ENCODE results near the gene CST4.
"Not testable (repeated sequence)": the region's sequence is repeated elsewhere in the genome, so short reads cannot be mapped to it uniquely, and the experiment has no call there.

The CST4 gene

DNA sequence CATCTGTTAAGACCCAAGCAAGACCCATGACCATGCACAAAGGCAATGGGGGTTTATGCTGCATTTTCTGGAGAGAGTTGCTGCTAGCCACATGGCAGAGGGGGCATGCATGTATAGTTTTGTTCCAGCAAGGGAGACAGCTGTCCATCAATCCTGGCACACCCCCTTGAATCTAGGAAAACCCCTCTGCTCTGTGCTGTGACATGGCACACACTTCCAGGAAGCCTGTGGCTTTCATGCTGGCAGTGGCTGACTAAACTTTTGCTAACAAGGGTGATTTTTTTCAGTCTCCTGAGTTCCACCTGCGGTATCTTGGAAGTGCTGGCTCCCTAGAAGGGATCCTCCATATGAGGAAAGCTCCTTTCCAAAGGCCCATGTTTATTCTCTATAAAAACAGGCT is 9.1 kb upstream of the CST4 start:
- no peak overlapping the region for H3K4me3 Mint-ChIP-seq
- intact Hi-C loops (cut with micrococcal nuclease), result no loop called here
- H3K4me1 Mint-ChIP-seq (ENCODE audit: low read depth), result peaks cover 3% of the 10 kb centered on the region
- H3K36me3 Mint-ChIP-seq (ENCODE audit: low read depth), result no peaks in the 10 kb centered on the region
- H3K27ac Mint-ChIP-seq, result no peak overlapping the region
- H3K27me3 Mint-ChIP-seq, result peaks cover 14% of the 10 kb centered on the region
- H3K9me3 Mint-ChIP-seq, result no peaks in the 10 kb centered on the region

DNA sequence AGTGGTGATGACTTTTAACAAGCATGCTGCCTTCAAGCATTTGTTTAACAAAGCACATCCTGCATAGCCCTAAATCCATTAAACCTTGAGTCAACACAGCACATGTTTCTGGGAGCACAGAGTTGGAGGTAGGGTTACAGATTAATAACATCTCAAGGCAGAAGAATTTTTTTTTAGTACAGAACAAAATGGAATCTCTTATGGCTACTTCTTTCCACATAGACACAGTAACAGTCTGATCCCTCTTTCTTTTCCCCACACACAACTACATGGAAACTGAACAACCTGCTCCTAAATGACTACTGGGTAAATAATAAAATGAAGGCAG is 6.2 kb upstream of the CST4 start:
- H3K9me3 Mint-ChIP-seq; intact Hi-C loops (cut with micrococcal nuclease); H3K27ac Mint-ChIP-seq; H3K4me1 Mint-ChIP-seq (ENCODE audit: low read depth); H3K4me3 Mint-ChIP-seq; H3K36me3 Mint-ChIP-seq (ENCODE audit: low read depth): not testable (repeated sequence)
- peaks cover 14% of the 10 kb centered on the region for H3K27me3 Mint-ChIP-seq

DNA sequence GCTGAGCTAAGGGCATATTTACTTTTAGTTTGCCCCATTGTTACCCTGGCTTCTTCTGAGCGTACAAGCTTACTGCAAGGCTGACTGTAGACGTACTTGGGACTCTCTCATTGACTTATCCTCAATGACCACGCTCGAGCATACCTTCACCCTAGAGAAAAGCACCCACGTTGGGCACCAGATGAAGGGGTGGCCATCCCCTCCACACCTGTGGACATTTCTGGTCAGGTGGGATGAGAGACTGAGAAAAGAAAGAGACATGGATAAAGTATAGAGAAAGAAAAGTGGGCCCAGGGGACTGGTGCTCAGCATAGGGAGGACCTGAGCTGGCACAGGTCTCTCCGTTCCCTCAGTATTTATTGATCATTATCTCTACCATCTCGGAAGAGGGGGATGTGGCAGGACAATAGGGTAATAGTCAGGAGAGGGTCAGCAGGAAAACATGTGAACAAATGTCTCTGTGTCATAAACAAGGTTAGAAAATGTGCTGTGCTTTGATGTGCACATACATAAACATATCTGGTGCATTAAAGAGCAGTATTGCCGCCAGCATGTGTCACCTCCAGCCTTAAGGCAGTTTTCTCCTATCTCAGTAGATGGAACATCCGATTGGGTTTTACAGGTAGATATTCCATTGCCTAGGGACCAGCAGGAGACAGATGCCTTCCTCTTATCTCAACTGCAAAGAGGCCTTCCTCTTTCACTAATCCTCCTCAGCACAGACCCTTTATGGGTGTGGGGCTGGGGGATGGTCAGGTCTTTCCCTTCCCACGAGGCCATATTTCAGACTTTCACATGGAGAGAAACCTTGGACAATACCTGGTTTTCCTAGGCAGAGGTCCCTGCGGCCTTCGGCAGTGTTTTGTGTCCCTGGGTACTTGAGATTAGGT is 5.6 kb upstream of the CST4 start:
- H3K4me3 Mint-ChIP-seq; H3K36me3 Mint-ChIP-seq (ENCODE audit: low read depth); intact Hi-C loops (cut with micrococcal nuclease); H3K4me1 Mint-ChIP-seq (ENCODE audit: low read depth); H3K9me3 Mint-ChIP-seq; H3K27ac Mint-ChIP-seq: not testable (repeated sequence)
- H3K27me3 Mint-ChIP-seq, result peaks cover 15% of the 10 kb centered on the region

DNA sequence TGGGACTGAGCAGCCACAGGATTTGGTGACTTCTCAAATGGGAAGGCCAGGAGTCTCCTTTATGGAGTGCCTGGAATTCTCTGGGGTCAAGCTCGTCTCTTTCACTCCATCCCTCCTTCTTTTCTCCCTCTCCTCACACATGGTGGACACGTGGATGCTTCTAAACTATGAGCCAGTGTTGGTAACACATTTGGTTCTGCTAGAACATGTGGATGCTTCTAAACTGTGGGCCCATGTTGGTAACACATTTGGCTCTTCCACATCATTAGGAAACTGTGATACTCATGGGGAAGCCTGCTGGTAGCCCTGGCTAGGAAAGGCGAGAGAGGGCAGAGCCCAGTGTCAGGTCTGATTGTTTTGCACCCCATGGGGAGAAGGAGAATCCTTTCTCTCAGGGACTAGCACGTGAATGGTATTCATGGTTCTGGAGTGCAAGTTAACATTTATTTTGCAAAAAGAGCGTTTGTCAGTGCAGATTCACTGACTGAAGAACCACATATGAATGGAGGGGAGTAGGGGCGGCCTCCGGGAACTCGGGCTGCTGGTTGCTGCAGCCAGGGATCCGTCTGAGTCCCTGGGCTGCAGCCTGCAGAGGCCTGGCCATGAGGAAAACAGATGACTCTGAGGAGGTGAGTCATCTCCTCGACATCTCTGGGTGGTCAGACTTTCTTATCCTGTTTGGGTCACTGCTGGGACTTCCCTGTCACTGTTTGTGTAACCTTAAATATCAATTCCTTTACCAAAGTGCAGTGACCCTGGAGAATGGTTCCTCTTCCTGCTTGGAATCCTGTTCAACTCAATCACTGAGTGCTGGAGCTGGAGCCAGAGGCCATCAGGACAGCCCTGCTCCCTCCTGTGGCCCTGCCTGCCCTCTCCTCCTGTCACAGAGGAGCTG is 4.1 kb upstream of the CST4 start:
- H3K27ac Mint-ChIP-seq; H3K4me3 Mint-ChIP-seq; intact Hi-C loops (cut with micrococcal nuclease); H3K4me1 Mint-ChIP-seq (ENCODE audit: low read depth); H3K9me3 Mint-ChIP-seq; H3K36me3 Mint-ChIP-seq (ENCODE audit: low read depth): not testable (repeated sequence)
- H3K27me3 Mint-ChIP-seq, result peaks cover 13% of the 10 kb centered on the region

DNA sequence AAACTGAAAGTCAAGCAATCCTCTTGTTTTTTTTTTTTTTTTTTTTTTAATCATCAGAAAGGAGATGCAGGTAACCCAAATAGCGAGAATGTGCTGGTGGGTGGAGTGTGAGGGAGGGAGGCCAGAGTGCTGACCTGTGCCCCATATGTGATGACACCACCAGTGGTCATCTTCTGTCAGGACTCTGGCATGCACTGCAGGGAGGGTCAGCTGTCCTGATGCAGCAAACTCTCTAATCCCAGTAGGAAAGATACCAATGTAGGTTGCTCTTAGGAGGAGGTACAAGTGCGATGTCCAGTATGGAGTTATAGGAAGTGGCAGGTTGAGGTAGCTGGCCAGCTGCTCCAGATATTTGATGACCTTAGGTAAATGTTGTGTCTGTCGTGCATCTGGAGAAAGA is 2.8 kb upstream of the CST4 start:
- no peaks in the 10 kb centered on the region for H3K36me3 Mint-ChIP-seq (ENCODE audit: low read depth)
- no peak overlapping the region for H3K4me3 Mint-ChIP-seq
- H3K27ac Mint-ChIP-seq, result no peak overlapping the region
- H3K4me1 Mint-ChIP-seq (ENCODE audit: low read depth), result peaks cover 6% of the 10 kb centered on the region
- peaks cover 9% of the 10 kb centered on the region for H3K27me3 Mint-ChIP-seq
- intact Hi-C loops (cut with micrococcal nuclease), result no loop called here
- H3K9me3 Mint-ChIP-seq, result no peaks in the 10 kb centered on the region

DNA sequence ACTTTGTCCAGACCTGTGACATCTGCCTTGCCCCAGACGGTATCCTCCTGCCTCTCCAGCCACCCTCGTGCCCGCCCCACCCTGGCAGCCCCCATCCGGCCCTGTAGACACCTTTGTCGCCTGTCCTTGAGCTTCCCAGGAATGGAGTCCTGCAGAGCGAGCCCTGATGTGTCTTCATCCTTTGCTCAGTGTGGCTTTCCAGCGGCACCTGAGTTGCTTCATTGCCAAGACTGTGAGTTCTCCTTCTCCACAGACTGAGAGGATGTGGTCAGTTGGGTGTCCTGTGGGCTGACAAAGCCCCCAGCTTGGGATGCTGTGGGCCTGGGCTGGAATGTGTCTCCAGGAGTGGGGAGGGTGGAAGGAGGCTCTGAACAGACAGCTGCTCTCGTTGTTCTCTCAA is 1.7 kb upstream of the CST4 start:
- Mint-ChIP-seq H3K27me3 (peaks cover 8% of the 10 kb centered on the region), H3K4me3 (no peak overlapping the region), H3K27ac (no peak overlapping the region), H3K4me1 (ENCODE audit: low read depth) (peaks cover 6% of the 10 kb centered on the region), H3K9me3 (no peaks in the 10 kb centered on the region), H3K36me3 (ENCODE audit: low read depth) (no peaks in the 10 kb centered on the region)
- intact Hi-C loops (cut with micrococcal nuclease), result no loop called here

DNA sequence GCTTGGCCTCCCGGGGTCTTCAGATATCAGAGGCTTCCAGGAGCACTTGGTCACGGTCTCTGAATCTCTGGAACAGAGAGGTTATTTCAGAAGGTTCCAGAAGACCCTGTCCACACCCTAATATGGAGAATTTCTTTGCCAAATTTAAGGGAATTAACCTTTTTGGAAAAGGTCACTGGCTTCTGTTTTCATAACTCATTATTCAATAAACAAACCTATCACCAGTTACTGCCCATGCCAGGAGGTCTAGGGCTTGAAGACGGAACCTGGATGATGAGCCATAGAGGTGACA is 507 bp upstream of the CST4 start:
- H3K27ac Mint-ChIP-seq, result no peak overlapping the region
- H3K4me1 Mint-ChIP-seq (ENCODE audit: low read depth), result peaks cover 6% of the 10 kb centered on the region
- peaks cover 6% of the 10 kb centered on the region for H3K27me3 Mint-ChIP-seq
- no peaks in the 10 kb centered on the region for H3K36me3 Mint-ChIP-seq (ENCODE audit: low read depth)
- intact Hi-C loops (cut with micrococcal nuclease), result no loop called here
- no peaks in the 10 kb centered on the region for H3K9me3 Mint-ChIP-seq
- H3K4me3 Mint-ChIP-seq, result no peak overlapping the region

DNA sequence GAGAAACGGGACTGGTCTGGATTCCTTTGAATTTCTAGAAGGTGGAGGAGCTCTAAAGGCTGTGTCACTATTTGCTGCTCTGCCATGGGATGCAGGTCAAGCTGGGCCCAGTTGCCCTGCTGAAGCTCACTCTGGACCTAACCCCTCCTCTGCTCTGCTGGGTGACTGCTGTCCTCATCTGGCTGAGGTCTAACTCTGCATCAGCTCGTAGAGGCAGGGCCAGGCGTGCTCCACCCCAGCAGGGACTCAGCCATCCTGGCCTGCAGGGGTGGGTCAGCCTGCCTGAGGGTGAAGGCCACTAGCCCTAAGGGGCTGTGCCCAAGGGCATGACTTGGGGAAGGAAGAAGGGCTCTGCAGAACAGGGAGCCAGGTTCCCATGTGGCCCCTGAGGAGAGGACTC is 852 bp downstream of the CST4 start:
- Mint-ChIP-seq H3K27me3 (peaks cover 6% of the 10 kb centered on the region), H3K4me3 (no peak overlapping the region), H3K27ac (no peak overlapping the region), H3K36me3 (ENCODE audit: low read depth) (no peaks in the 10 kb centered on the region), H3K4me1 (ENCODE audit: low read depth) (peaks cover 4% of the 10 kb centered on the region), H3K9me3 (no peaks in the 10 kb centered on the region)
- intact Hi-C loops (cut with micrococcal nuclease), result no loop called here

DNA sequence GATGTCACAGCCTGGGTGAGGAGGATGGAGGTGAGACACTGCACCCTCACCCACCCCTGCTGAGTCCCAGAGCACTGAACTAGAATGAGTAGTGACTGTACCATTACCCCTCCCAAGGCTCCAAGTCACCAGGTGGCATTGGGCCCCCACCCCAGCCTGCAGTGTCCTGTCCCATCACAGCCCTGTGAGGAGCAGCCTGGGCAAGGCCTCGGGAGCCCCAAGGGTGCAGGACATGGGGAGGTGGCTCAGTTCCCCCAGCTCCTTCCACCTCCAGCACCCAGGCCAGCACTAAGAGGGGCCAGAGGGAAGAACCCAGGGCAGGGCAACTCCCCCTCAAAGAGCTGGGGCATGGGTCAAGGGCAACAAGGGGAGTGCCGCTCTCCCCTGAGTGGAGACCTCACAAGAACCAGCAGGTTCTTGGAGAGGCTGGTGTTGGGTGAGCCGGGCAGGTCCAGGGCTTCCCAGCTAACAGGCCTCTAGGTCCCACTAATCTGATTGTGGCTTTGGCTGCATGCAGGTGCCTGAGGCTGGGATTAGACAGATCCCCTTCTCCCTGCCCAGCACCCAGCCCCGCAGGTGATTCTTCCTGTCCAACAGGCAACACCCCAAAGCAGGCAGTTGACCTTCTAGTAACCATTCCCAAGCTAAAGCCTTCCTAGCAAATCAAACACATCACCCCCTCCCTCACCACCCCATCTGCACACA is 2.6 kb downstream of the CST4 start:
- Mint-ChIP-seq H3K9me3 (no peaks in the 10 kb centered on the region), H3K4me3 (no peak overlapping the region), H3K36me3 (ENCODE audit: low read depth) (no peaks in the 10 kb centered on the region), H3K27me3 (peaks cover 5% of the 10 kb centered on the region), H3K27ac (no peak overlapping the region), H3K4me1 (ENCODE audit: low read depth) (no peaks in the 10 kb centered on the region)
- intact Hi-C loops (cut with micrococcal nuclease), result no loop called here

DNA sequence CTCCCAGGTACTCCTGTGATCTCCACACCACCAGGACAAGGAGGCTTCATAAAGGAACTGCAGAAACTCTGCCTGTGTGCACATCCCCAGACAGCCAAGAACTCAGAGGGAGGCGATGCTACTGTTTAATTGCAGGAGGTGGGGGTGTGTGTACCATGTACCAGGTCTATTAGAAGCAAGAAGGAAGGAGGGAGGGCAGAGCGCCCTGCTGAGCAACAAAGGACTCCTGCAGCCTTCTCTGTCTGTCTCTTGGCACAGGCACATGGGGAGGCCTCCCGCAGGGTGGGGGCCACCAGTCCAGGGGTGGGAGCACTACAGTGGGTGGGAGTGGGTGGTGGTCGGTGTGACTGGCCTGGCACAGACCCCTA is 3.3 kb downstream of the CST4 start:
- intact Hi-C loops (cut with micrococcal nuclease); H3K27me3 Mint-ChIP-seq; H3K36me3 Mint-ChIP-seq (ENCODE audit: low read depth): not testable (repeated sequence)

DNA sequence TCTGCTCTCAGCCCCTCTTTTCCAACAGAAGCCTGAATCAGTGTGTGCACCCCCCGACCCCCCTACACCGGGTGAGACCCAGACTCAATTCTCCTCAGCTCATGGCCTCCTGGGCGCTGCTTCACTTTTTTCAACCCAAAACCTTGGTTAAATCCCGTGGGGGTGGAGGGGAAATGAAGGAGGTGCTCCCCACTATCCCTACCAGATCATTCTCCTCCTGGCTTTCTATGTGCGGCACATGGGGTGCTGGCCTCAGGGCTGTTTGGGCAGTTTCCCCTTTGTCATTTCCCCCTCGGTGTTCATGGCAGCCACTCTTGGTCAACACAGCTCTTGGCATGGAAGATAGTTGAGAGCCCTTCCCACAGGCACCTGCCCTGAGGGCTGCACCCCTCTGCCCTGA is 4.6 kb downstream of the CST4 start:
- Mint-ChIP-seq H3K4me1 (ENCODE audit: low read depth) (peaks cover 12% of the 10 kb centered on the region), H3K36me3 (ENCODE audit: low read depth) (no peaks in the 10 kb centered on the region), H3K9me3 (no peaks in the 10 kb centered on the region), H3K4me3 (no peak overlapping the region), H3K27me3 (peaks cover 3% of the 10 kb centered on the region), H3K27ac (no peak overlapping the region)
- intact Hi-C loops (cut with micrococcal nuclease), result no loop called here

More for the DNA sequence above, 3.3 kb downstream of the CST4 start:
- not testable (repeated sequence) for H3K9me3 Mint-ChIP-seq; H3K4me1 Mint-ChIP-seq (ENCODE audit: low read depth); H3K27ac Mint-ChIP-seq; H3K4me3 Mint-ChIP-seq

DNA sequence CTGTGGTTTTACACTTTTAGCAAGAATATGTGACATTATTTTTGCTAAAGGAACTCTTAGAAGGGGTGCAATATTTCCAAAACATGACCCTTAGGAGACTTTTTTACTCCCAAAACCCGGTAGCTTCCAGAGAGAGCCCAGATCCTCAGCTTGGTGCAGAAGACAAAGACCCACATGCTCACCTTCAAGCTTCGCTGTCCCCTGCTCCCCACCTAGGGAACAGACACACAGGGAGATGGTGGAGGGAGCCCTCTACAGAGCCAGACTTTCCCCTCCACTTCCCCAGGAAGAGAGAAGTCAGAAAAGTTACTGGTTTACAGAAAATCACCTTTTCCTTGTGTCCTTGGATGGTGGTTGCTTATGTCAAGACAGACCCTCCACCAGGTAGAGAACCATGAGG is 5.0 kb downstream of the CST4 start:
- intact Hi-C loops (cut with micrococcal nuclease), result no loop called here
- Mint-ChIP-seq H3K9me3 (no peaks in the 10 kb centered on the region), H3K4me1 (ENCODE audit: low read depth) (peaks cover 12% of the 10 kb centered on the region), H3K27ac (no peak overlapping the region), H3K4me3 (no peak overlapping the region), H3K27me3 (peaks cover 3% of the 10 kb centered on the region), H3K36me3 (ENCODE audit: low read depth) (no peaks in the 10 kb centered on the region)

DNA sequence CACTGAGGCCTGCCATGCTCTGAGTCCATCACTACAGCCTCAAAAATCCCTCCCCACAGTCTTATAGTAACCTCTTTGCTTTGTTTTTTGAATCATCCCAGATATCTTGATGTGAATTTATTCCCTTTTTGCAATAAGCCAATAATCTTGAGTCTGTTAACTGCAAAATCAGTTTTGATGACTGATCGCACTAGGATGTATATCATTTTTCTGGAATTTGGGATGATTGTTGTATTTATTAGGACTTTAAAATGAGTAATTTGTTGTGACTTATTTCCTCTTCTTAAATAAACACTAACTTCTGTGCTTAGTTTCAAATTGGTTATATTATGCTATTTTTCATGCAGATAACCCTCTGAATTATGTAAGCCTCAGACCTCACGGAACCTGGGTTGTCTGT is 5.6 kb downstream of the CST4 start:
- Mint-ChIP-seq H3K9me3 (no peaks in the 10 kb centered on the region), H3K4me3 (no peak overlapping the region), H3K27me3 (peaks cover 5% of the 10 kb centered on the region), H3K36me3 (ENCODE audit: low read depth) (no peaks in the 10 kb centered on the region), H3K4me1 (ENCODE audit: low read depth) (peaks cover 12% of the 10 kb centered on the region), H3K27ac (no peak overlapping the region)
- intact Hi-C loops (cut with micrococcal nuclease), result no loop called here

DNA sequence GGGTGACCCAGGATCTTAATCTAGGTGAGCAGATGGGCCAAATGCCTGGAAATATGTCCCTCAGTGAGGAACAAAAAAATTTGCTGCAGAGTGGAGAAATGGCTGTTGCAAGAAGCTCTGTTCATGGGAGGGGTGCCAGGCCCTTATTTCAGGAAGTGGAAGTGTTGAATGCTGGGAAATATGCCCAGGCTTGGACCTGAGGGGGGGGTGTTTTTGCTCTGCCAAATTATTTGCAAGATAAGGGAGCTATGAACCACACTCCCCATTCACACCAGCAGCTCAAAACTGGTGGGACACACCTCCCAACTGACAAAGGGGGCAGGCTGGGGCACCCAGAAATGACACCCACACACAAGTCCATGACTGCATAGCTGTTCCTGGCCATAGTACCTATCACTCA is 8.7 kb downstream of the CST4 start:
- no peak overlapping the region for H3K4me3 Mint-ChIP-seq
- no peak overlapping the region for H3K27ac Mint-ChIP-seq
- H3K9me3 Mint-ChIP-seq, result no peaks in the 10 kb centered on the region
- no peaks in the 10 kb centered on the region for H3K36me3 Mint-ChIP-seq (ENCODE audit: low read depth)
- intact Hi-C loops (cut with micrococcal nuclease), result no loop called here
- peaks cover 13% of the 10 kb centered on the region for H3K27me3 Mint-ChIP-seq
- peaks cover 12% of the 10 kb centered on the region for H3K4me1 Mint-ChIP-seq (ENCODE audit: low read depth)

All from dendritic cell treated with granulocyte-macrophage colony-stimulating factor and Interleukin-4, amounts not matched to agents 40 ng/mL and 50 ng/mL, for 4 days (primary cell).